Measurements from ENCODE around the gene PREX1.

DNA sequence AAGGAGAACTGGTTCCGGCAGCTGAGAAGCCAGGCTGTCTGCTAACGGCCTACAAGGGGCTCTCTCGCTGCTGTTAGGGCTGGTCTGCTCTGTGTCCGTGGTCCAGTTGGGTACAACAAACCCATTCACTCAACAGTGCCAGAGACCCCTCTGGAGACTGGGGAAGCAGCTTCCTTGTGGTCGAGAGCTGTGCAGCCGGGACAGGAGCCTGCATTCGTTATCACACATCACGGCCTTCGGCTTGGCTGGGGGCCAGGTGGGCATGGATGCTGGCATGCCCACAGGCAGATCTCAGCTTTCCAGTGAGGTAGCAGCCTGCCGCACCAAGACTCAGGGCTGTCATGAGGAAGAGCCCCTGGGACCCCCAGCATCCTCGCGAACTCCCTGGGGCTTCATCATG is 124.7 kb downstream of the PREX1 start:
- TF ChIP-seq, protein P1, sequence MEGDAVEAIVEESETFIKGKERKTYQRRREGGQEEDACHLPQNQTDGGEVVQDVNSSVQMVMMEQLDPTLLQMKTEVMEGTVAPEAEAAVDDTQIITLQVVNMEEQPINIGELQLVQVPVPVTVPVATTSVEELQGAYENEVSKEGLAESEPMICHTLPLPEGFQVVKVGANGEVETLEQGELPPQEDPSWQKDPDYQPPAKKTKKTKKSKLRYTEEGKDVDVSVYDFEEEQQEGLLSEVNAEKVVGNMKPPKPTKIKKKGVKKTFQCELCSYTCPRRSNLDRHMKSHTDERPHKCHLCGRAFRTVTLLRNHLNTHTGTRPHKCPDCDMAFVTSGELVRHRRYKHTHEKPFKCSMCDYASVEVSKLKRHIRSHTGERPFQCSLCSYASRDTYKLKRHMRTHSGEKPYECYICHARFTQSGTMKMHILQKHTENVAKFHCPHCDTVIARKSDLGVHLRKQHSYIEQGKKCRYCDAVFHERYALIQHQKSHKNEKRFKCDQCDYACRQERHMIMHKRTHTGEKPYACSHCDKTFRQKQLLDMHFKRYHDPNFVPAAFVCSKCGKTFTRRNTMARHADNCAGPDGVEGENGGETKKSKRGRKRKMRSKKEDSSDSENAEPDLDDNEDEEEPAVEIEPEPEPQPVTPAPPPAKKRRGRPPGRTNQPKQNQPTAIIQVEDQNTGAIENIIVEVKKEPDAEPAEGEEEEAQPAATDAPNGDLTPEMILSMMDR (conservative IDR thresholded peaks at IDR 0.05; ENCODE audit: low read length): no peak
- no peak for TF ChIP-seq EZH2phosphoT487 (IDR thresholded peaks at IDR 0.05; ENCODE audit: borderline replicate concordance, low read depth, low read length)

Data from OCI-LY7 (cell line).